H1 (cell line): ENCODE measurements around the gene TCF7L2. TPM values are rescaled to one million over a fixed set of nuclear protein-coding genes. Genes with fewer than 3 reads are reported as not detected.

Experiments used
- BACH1 ChIP-seq: IDR thresholded peaks from 2 replicates; pipeline ENCODE4 v1.6.1; 2012; ENCODE audit warnings: low read length, improper control_type of control experiment
- BCL11A ChIP-seq, 2 experiments: IDR thresholded peaks; one replicate each; pipeline ENCODE4 v1.6.1; 2011; ENCODE audit warnings: low read depth in 2 of 2, low read length in 2 of 2, mild to moderate bottlenecking in 2 of 2
- CBX5 ChIP-seq: fragments of 300-800, 300-1000 bp; sonication (generic); IDR thresholded peaks from 2 replicates; pipeline ENCODE4 v1.7.1; 2016; ENCODE audit warnings: antibody characterized with exemption, low read length, low read depth
- POLR2A ChIP-seq, 2 experiments: IDR thresholded peaks; 1 replicate in 1 of 2; 2 replicates in 1 of 2; pipeline ENCODE4 v1.6.1; 2011; ENCODE audit warnings: low read depth in 2 of 2, low read length in 2 of 2, mild to moderate bottlenecking in 2 of 2; ENCODE audit errors: control extremely low read depth in 1 of 2
- RNF2 ChIP-seq: fragments of 200-900, 300-1000 bp; sonication (generic); IDR thresholded peaks from 2 replicates; pipeline ENCODE4 v1.7.1; 2016; ENCODE audit warnings: borderline replicate concordance, low read depth, mild to moderate bottlenecking, antibody characterized with exemption, low read length; ENCODE audit not compliant: poor library complexity, severe bottlenecking; ENCODE audit errors: missing control alignments
- SUZ12 ChIP-seq: fragments of 200-600 bp; sonication (generic); IDR thresholded peaks from 2 replicates; pipeline ENCODE4 v1.6.1; 2012; ENCODE audit warnings: mild to moderate bottlenecking, inconsistent platforms, low read length, moderate library complexity, mixed read lengths
- TBP ChIP-seq: IDR thresholded peaks from 2 replicates; pipeline ENCODE4 v1.6.1; 2011; ENCODE audit warnings: low read depth, low read length, improper control_type of control experiment
- polyA plus RNA-seq, 7 experiments: library from polyadenylated mRNA; depleted of rRNA in 3 of 7; stranded (reverse) in 5 of 7; unstranded in 2 of 7; fragments of >200 nt in 5 of 7; fragments of 200-250 nt in 2 of 7; gene quantifications; 1 replicate in 5 of 7; 2 replicates in 1 of 7; 4 replicates in 1 of 7; pipeline versions ENCODE4 v1.2.1 to v1.2.3, GENCODE V29; 2011 to 2013; ENCODE audit warnings: missing spikeins in 2 of 7, mixed read lengths in 2 of 7
- total RNA-seq: library from RNA; stranded (reverse); fragmentation: NEBNext Ultra II Directional; extraction: Animal tissue kit (Norgen Biotek cat#: 25700); gene quantifications from 2 replicates; pipeline ENCODE4 v1.2.1, GENCODE V29; 2021
- TF ChIP-seq, protein P1 (sequence below): fragments of 300-600 bp; sonication (generic); IDR thresholded peaks from 2 replicates; pipeline ENCODE4 v1.7.1; 2012; ENCODE audit warnings: low read length, moderate library complexity, mild to moderate bottlenecking, inconsistent platforms; ENCODE audit not compliant: insufficient replicate concordance
- TF ChIP-seq, protein P2 (sequence below): IDR thresholded peaks from 2 replicates; pipeline ENCODE4 v1.6.1; 2012; ENCODE audit warnings: low read length, inconsistent platforms

TCF7L2 gene
- total and polyA plus RNA-seq, 2 of the 8 experiments (the other 6 are each of a cell fraction or from before 2014, with no cell fraction given) = 33.9 to 67.3 TPM

DNA sequence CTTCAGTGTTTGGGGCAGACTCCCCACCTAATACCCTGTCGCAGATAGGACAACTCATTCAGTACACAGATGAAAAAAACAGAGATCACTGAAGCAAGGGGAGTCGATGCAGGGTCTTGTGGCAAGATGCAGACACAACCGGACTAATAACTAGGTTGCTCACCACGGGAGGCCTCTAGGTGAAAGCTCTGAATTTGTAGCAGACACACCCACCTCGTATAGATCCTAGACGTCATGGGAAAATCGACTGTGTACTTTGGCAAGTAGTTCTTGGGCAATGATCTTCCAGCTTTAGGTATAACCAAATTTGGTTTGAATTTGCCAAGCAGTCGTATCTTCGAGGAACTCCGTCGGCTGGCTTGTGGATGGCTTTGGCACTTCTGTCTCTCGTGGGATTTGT is 88.1 kb downstream of the TCF7L2 start (continued):
- TF ChIP-seq, protein P1, sequence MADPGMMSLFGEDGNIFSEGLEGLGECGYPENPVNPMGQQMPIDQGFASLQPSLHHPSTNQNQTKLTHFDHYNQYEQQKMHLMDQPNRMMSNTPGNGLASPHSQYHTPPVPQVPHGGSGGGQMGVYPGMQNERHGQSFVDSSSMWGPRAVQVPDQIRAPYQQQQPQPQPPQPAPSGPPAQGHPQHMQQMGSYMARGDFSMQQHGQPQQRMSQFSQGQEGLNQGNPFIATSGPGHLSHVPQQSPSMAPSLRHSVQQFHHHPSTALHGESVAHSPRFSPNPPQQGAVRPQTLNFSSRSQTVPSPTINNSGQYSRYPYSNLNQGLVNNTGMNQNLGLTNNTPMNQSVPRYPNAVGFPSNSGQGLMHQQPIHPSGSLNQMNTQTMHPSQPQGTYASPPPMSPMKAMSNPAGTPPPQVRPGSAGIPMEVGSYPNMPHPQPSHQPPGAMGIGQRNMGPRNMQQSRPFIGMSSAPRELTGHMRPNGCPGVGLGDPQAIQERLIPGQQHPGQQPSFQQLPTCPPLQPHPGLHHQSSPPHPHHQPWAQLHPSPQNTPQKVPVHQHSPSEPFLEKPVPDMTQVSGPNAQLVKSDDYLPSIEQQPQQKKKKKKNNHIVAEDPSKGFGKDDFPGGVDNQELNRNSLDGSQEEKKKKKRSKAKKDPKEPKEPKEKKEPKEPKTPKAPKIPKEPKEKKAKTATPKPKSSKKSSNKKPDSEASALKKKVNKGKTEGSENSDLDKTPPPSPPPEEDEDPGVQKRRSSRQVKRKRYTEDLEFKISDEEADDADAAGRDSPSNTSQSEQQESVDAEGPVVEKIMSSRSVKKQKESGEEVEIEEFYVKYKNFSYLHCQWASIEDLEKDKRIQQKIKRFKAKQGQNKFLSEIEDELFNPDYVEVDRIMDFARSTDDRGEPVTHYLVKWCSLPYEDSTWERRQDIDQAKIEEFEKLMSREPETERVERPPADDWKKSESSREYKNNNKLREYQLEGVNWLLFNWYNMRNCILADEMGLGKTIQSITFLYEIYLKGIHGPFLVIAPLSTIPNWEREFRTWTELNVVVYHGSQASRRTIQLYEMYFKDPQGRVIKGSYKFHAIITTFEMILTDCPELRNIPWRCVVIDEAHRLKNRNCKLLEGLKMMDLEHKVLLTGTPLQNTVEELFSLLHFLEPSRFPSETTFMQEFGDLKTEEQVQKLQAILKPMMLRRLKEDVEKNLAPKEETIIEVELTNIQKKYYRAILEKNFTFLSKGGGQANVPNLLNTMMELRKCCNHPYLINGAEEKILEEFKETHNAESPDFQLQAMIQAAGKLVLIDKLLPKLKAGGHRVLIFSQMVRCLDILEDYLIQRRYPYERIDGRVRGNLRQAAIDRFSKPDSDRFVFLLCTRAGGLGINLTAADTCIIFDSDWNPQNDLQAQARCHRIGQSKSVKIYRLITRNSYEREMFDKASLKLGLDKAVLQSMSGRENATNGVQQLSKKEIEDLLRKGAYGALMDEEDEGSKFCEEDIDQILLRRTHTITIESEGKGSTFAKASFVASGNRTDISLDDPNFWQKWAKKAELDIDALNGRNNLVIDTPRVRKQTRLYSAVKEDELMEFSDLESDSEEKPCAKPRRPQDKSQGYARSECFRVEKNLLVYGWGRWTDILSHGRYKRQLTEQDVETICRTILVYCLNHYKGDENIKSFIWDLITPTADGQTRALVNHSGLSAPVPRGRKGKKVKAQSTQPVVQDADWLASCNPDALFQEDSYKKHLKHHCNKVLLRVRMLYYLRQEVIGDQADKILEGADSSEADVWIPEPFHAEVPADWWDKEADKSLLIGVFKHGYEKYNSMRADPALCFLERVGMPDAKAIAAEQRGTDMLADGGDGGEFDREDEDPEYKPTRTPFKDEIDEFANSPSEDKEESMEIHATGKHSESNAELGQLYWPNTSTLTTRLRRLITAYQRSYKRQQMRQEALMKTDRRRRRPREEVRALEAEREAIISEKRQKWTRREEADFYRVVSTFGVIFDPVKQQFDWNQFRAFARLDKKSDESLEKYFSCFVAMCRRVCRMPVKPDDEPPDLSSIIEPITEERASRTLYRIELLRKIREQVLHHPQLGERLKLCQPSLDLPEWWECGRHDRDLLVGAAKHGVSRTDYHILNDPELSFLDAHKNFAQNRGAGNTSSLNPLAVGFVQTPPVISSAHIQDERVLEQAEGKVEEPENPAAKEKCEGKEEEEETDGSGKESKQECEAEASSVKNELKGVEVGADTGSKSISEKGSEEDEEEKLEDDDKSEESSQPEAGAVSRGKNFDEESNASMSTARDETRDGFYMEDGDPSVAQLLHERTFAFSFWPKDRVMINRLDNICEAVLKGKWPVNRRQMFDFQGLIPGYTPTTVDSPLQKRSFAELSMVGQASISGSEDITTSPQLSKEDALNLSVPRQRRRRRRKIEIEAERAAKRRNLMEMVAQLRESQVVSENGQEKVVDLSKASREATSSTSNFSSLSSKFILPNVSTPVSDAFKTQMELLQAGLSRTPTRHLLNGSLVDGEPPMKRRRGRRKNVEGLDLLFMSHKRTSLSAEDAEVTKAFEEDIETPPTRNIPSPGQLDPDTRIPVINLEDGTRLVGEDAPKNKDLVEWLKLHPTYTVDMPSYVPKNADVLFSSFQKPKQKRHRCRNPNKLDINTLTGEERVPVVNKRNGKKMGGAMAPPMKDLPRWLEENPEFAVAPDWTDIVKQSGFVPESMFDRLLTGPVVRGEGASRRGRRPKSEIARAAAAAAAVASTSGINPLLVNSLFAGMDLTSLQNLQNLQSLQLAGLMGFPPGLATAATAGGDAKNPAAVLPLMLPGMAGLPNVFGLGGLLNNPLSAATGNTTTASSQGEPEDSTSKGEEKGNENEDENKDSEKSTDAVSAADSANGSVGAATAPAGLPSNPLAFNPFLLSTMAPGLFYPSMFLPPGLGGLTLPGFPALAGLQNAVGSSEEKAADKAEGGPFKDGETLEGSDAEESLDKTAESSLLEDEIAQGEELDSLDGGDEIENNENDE = no peak
- no peak for TF ChIP-seq SUZ12
- TF ChIP-seq CBX5 = no peak
- no peak for TF ChIP-seq TBP
- TF ChIP-seq, protein P2, sequence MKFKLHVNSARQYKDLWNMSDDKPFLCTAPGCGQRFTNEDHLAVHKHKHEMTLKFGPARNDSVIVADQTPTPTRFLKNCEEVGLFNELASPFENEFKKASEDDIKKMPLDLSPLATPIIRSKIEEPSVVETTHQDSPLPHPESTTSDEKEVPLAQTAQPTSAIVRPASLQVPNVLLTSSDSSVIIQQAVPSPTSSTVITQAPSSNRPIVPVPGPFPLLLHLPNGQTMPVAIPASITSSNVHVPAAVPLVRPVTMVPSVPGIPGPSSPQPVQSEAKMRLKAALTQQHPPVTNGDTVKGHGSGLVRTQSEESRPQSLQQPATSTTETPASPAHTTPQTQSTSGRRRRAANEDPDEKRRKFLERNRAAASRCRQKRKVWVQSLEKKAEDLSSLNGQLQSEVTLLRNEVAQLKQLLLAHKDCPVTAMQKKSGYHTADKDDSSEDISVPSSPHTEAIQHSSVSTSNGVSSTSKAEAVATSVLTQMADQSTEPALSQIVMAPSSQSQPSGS = no peak
- TF ChIP-seq BACH1 = no peak
- no peak for TF ChIP-seq POLR2A (IDR thresholded peaks at IDR 0.05; ENCODE audit: control extremely low read depth in 1 of 2, low read depth in 2 of 2, low read length in 2 of 2)
- no peak for TF ChIP-seq BCL11A (IDR thresholded peaks at IDR 0.05; ENCODE audit: low read depth in 2 of 2, low read length in 2 of 2)
- TF ChIP-seq RNF2 = no peak
- TF ChIP-seq, all 59 proteins: peak for 0
